DND-41 (cell line): Measurements from ENCODE around the gene IGSF9.

ENCODE experiments used
- ATAC-seq: fragments of 200-7000 bp; cut with Tn5 transposase; 3 replicates; pipeline ENCODE4 v1.9.1; 2021; ENCODE audit warnings: low read depth; ENCODE audit not compliant: insufficient read depth
- DNase-seq: peaks from one replicate; pipeline ENCODE4 v3.0.0-alpha.2; 2020
- H2AFZ ChIP-seq: 2 replicates; pipeline ENCODE4 v1.6.0; 2012; ENCODE audit warnings: low read depth, low read length
- H3K27ac ChIP-seq: 2 replicates; pipeline ENCODE4 v1.5.1; 2012; ENCODE audit warnings: low read length, inconsistent platforms
- H3K27me3 ChIP-seq: fragments of 200-600 bp; sonication (generic); 2 replicates; pipeline ENCODE4 v1.6.0; 2012; ENCODE audit warnings: low read length, mild to moderate bottlenecking, inconsistent platforms; ENCODE audit not compliant: insufficient read depth, poor library complexity
- H3K36me3 ChIP-seq: 2 replicates; pipeline ENCODE4 v1.5.1; 2012; ENCODE audit warnings: low read length, inconsistent platforms; ENCODE audit not compliant: insufficient read depth
- H3K4me1 ChIP-seq: 2 replicates; pipeline ENCODE4 v1.5.1; 2012; ENCODE audit warnings: mild to moderate bottlenecking, low read length; ENCODE audit not compliant: insufficient read depth
- H3K4me2 ChIP-seq: 2 replicates; pipeline ENCODE4 v1.6.0; 2012; ENCODE audit warnings: mild to moderate bottlenecking, moderate library complexity, low read length, inconsistent platforms; ENCODE audit not compliant: insufficient read depth
- H3K4me3 ChIP-seq, 2 experiments: fragments of 200-600 bp in 1 of 2; shearing (Covaris generic) in 1 of 2; 2 replicates each; pipeline ENCODE4 v1.5.1; 2012 to 2016; ENCODE audit warnings: inconsistent platforms in 2 of 2, low read length in 2 of 2, mild to moderate bottlenecking in 2 of 2, low read depth in 1 of 2, moderate library complexity in 1 of 2
- H3K79me2 ChIP-seq: 2 replicates; pipeline ENCODE4 v1.6.0; 2012; ENCODE audit warnings: low read length, inconsistent platforms; ENCODE audit not compliant: insufficient read depth
- H3K9ac ChIP-seq: 2 replicates; pipeline ENCODE4 v1.6.0; 2012; ENCODE audit warnings: low read depth, mild to moderate bottlenecking, inconsistent platforms, low read length, moderate library complexity
- H3K9me3 ChIP-seq: 2 replicates; pipeline ENCODE4 v1.5.1; 2012; ENCODE audit warnings: low read length, moderate library complexity, mild to moderate bottlenecking, inconsistent platforms; ENCODE audit not compliant: insufficient read depth, severe bottlenecking
- H4K20me1 ChIP-seq: 2 replicates; pipeline ENCODE4 v1.6.0; 2012; ENCODE audit warnings: low read length; ENCODE audit not compliant: insufficient read depth
- EZH2 ChIP-seq: IDR thresholded peaks from 3 replicates; pipeline ENCODE4 v1.6.1; 2012; ENCODE audit warnings: borderline replicate concordance, low read depth, mild to moderate bottlenecking, moderate library complexity, low read length, inconsistent platforms; ENCODE audit not compliant: severe bottlenecking
- TF ChIP-seq, protein P1 (sequence below): IDR thresholded peaks from 2 replicates; pipeline ENCODE4 v1.5.1; 2012; ENCODE audit warnings: borderline replicate concordance, low read length, moderate library complexity, mild to moderate bottlenecking; ENCODE audit not compliant: poor library complexity, severe bottlenecking; ENCODE audit errors: extremely low read depth

The IGSF9 gene

GRCh38 chr1:159889821-159890252 is 55.6 kb downstream of the IGSF9 start:
- Histone ChIP-seq H4K20me1 (no peaks in the 10 kb centered on the region), H3K9ac (no peak overlapping the region), H3K36me3 (no peaks in the 10 kb centered on the region), H3K4me2 (no peak overlapping the region), H3K9me3 (no peaks in the 10 kb centered on the region), H3K27ac (no peak overlapping the region), H3K4me3 (no peak overlapping the region), H3K4me1 (no peaks in the 10 kb centered on the region), H3K79me2 (no peaks in the 10 kb centered on the region), H3K27me3 (peaks cover 3% of the 10 kb centered on the region), H2AFZ (no peak overlapping the region)
- TF ChIP-seq EZH2 = no peak
- TF ChIP-seq, protein P1, sequence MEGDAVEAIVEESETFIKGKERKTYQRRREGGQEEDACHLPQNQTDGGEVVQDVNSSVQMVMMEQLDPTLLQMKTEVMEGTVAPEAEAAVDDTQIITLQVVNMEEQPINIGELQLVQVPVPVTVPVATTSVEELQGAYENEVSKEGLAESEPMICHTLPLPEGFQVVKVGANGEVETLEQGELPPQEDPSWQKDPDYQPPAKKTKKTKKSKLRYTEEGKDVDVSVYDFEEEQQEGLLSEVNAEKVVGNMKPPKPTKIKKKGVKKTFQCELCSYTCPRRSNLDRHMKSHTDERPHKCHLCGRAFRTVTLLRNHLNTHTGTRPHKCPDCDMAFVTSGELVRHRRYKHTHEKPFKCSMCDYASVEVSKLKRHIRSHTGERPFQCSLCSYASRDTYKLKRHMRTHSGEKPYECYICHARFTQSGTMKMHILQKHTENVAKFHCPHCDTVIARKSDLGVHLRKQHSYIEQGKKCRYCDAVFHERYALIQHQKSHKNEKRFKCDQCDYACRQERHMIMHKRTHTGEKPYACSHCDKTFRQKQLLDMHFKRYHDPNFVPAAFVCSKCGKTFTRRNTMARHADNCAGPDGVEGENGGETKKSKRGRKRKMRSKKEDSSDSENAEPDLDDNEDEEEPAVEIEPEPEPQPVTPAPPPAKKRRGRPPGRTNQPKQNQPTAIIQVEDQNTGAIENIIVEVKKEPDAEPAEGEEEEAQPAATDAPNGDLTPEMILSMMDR = no peak
- DNase-seq (no peak), ATAC-seq (no peak)

DNA sequence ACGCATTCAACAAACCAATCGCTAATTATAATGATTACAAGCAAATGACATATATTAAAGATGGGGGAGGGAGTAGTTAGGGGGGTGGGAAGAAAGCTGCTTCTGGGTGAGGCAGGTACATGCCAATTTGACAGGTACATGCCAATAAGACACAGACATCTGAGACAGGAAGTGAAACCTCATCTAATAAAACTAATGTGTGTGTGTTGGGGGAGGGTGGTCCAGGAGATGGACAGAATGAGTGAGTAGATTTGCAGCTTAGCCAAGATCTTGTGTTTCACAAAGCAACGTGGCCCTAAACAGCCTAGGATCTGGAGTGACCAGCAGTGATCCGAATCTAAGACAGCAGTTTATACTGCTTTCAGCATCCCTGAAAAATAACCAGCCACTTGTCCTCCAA is 56.2 kb downstream of the IGSF9 start:
- H3K27ac ChIP-seq = no peak overlapping the region
- H3K4me3 ChIP-seq = no peak overlapping the region
- H3K4me2 ChIP-seq = no peak overlapping the region
- H4K20me1 ChIP-seq = no peaks in the 10 kb centered on the region
- H3K9ac ChIP-seq = no peak overlapping the region
- ATAC-seq (no peak), DNase-seq (no peak)
- no peaks in the 10 kb centered on the region for H3K36me3 ChIP-seq
- H3K9me3 ChIP-seq = no peaks in the 10 kb centered on the region
- H3K27me3 ChIP-seq = peaks cover 5% of the 10 kb centered on the region
- no peaks in the 10 kb centered on the region for H3K4me1 ChIP-seq
- TF ChIP-seq, protein P1 = no peak
- no peak for TF ChIP-seq EZH2
- no peak overlapping the region for H2AFZ ChIP-seq
- no peaks in the 10 kb centered on the region for H3K79me2 ChIP-seq

DNA sequence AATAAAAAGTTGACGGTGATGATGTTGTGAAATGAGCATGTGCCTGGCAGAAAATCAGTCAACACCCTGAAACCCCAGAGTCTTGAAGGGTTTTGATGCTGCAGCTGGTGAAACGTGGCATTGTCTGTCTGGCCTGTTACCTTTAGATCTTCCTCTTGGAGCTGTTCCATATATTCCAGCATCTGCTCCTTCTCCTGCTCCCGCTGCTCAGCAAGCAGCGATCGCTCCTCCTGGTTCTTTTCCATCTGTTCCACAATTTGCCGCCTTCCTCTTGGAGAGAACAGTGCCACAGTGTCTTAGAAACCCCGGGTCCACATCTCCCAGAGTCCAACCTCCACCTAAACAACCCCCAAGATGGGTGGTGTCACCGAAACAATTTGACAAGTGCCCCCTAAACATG is 61.1 kb downstream of the IGSF9 start:
- Histone ChIP-seq H3K9me3 (no peaks in the 10 kb centered on the region), H3K9ac (no peak overlapping the region), H3K4me1 (no peaks in the 10 kb centered on the region), H3K4me3 (no peak overlapping the region), H2AFZ (no peak overlapping the region), H3K27ac (no peak overlapping the region), H4K20me1 (no peaks in the 10 kb centered on the region), H3K36me3 (no peaks in the 10 kb centered on the region), H3K27me3 (peaks cover 9% of the 10 kb centered on the region), H3K79me2 (no peaks in the 10 kb centered on the region), H3K4me2 (no peak overlapping the region)
- TF ChIP-seq EZH2 = no peak
- TF ChIP-seq, protein P1 = no peak
- DNase-seq (no peak), ATAC-seq (no peak)

GRCh38 chr1:159883134-159883533 is 62.3 kb downstream of the IGSF9 start:
- Histone ChIP-seq H3K27ac (no peak overlapping the region), H3K4me2 (no peak overlapping the region), H4K20me1 (no peaks in the 10 kb centered on the region), H3K79me2 (no peaks in the 10 kb centered on the region), H3K9me3 (no peaks in the 10 kb centered on the region), H3K36me3 (no peaks in the 10 kb centered on the region), H3K9ac (no peak overlapping the region), H3K27me3 (peaks cover 12% of the 10 kb centered on the region), H2AFZ (no peak overlapping the region), H3K4me3 (no peak overlapping the region), H3K4me1 (no peaks in the 10 kb centered on the region)
- no peak for TF ChIP-seq EZH2
- TF ChIP-seq, protein P1 = no peak
- ATAC-seq = no peak
- DNase-seq = no peak
